Measurements from ENCODE around the gene FCRL2. TPM values are rescaled to one million over a fixed set of nuclear protein-coding genes. Genes with fewer than 3 reads are reported as not detected.

The FCRL2 gene
- total and polyA plus RNA-seq, 12 donors = 0.04 to 0.17 TPM; not detected in 10

- intact Hi-C loops (cut with DNase I) = no loop called here
- H3K4me1 ChIP-seq = no peaks in the 10 kb centered on the region
- H3K4me3 ChIP-seq = no peak overlapping the region
- no peaks in the 10 kb centered on the region for H3K36me3 ChIP-seq
- no peak for TF ChIP-seq CTCF (IDR thresholded peaks at IDR 0.05)
- H3K27me3 ChIP-seq = peaks cover 0 to 8% (median 0%) of the 10 kb centered on the region in 7 donors
- ATAC-seq (no peak), DNase-seq (no peak)
- peaks cover 0 to 37% (median 14%) of the 10 kb centered on the region in 11 donors for H3K9me3 ChIP-seq
- WGBS, 2 donors = 63 to 70% methylated on average over 1 of the region's 1 CpG
- H3K27ac ChIP-seq = no peak overlapping the region
Observed at GRCh38 chr1:157813269-157813668, 36.3 kb upstream of the FCRL2 start.

DNA sequence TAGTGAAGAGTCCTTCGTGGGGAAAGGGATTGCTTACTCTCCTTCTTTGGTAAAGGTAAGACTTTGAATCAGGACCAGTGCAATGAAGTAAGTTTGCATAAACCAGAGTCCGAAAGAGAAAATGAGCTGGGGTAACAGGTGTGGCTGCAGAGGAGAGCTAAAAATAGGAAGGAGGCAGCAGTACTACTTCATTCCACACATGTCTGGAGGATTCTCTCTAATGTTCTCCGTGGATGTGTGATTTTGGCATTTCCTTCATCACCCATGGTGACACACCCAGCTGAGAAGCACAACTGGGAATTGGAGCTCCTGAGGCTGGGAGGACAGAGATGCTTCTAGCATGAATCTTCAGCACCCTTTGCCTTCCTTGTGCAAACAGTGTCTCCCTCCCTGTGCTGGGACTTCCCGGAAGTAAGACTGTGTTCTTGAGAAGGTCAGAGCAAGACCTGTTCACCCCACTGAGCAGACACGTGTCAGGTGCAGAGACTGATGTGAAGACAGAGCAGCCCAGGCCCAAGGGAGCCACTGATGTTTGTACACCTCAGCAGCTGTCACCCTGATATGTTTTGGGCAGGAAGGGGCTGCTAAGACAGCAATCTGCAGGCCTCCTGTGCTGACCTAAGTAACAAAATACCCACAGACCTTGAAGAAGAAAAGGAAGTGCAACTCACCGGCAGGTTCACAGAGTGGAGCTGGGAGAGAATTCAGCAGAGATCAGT is 29.7 kb upstream of the FCRL2 start:
- ATAC-seq (no peak), DNase-seq (no peak)
- Histone ChIP-seq H3K27ac (no peak overlapping the region), H3K4me1 (no peaks in the 10 kb centered on the region), H3K9me3 (peaks cover 0 to 5% (median 0%) of the 10 kb centered on the region in 11 donors), H3K4me3 (no peak overlapping the region), H3K27me3 (no peaks in the 10 kb centered on the region), H3K36me3 (no peaks in the 10 kb centered on the region)
- intact Hi-C loops (cut with DNase I) = no loop called here
- no peak for TF ChIP-seq CTCF (IDR thresholded peaks at IDR 0.05)
- WGBS, 2 donors = 45 to 56% methylated on average over 6 of the region's 6 CpGs

- ATAC-seq (peak in 3 of 8 donors; percentile 38 to 57 (median 38)), DNase-seq (no peak)
- no peaks in the 10 kb centered on the region for H3K4me1 ChIP-seq
- no peak overlapping the region for H3K27ac ChIP-seq
- WGBS, 2 donors = 74 to 81% methylated on average over 7 of the region's 7 CpGs
- no peak for TF ChIP-seq CTCF (IDR thresholded peaks at IDR 0.05)
- no peak overlapping the region for H3K4me3 ChIP-seq
- H3K27me3 ChIP-seq = no peaks in the 10 kb centered on the region
- no peaks in the 10 kb centered on the region for H3K36me3 ChIP-seq
- no peaks in the 10 kb centered on the region for H3K9me3 ChIP-seq
- intact Hi-C loops (cut with DNase I) = no loop called here
Observed at GRCh38 chr1:157803851-157804250, 26.9 kb upstream of the FCRL2 start.

DNA sequence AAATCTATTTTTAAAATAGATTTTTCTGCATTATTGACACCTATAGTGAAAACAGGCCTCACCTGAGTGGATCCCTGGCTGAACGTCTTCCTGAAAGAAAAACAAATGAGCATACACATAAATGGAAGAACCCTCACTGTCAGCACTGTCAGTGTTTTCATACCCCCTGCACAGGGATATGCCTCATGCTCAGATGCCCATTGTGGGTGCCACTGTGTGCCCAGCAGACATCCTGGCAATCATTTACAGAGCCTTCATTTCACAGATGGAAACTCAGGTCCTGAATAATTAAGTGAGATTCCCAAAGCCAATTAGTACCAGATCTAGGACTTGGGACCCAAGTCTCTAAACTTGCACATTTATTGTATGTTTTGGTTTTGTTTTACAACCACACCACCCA is 23.1 kb upstream of the FCRL2 start:
- ATAC-seq = no peak
- no peak for TF ChIP-seq CTCF (IDR thresholded peaks at IDR 0.05)
- Histone ChIP-seq H3K9me3 (peaks cover 0 to 2% (median 0%) of the 10 kb centered on the region in 11 donors), H3K4me3 (no peak overlapping the region), H3K27me3 (no peaks in the 10 kb centered on the region), H3K36me3 (no peaks in the 10 kb centered on the region), H3K27ac (no peak overlapping the region), H3K4me1 (no peaks in the 10 kb centered on the region)
- intact Hi-C loops (cut with DNase I) = no loop called here
- DNase-seq = no peak
- WGBS, 2 donors = 62 to 69% methylated on average over 1 of the region's 1 CpG
